Activated naive CD4-positive, alpha-beta T cell treated with anti-CD3 and anti-CD28 coated beads, Interleukin-2, amount 50 U/mL, for 72 hours (primary cell): ENCODE data around the gene CYTH3. TPM values are rescaled to one million over a fixed set of nuclear protein-coding genes. Genes with fewer than 3 reads are reported as not detected.
"Not testable (repeated sequence)": the region's sequence is repeated elsewhere in the genome, so short reads cannot be mapped to it uniquely, and the experiment has no call there.

Experiments
- ATAC-seq, 2 donors: fragments of 150-1000 bp; cut with Tn5 transposase; 2 replicates each; pipeline ENCODE4 v1.10.0; 2021; ENCODE audit warnings: mild to moderate bottlenecking in 2 of 2, moderate library complexity in 2 of 2
- DNase-seq, 2 donors: peaks; one replicate each; pipeline ENCODE4 v3.0.0; 2021 to 2022; ENCODE audit warnings: low spot score in 2 of 2
- H3K27ac Mint-ChIP-seq, 2 donors: one replicate each; pipeline ENCODE4 v1.8.0; 2022; ENCODE audit warnings: mild to moderate bottlenecking in 2 of 2, mixed read lengths in 2 of 2
- H3K36me3 Mint-ChIP-seq, 2 donors: one replicate each; pipeline ENCODE4 v1.8.0; 2022; ENCODE audit warnings: mixed read lengths in 2 of 2
- H3K9me3 Mint-ChIP-seq, 2 donors: one replicate each; pipeline ENCODE4 v1.8.0; 2022; ENCODE audit warnings: mixed read lengths in 2 of 2
- total RNA-seq, 2 donors: library from RNA; stranded (reverse); gene quantifications; one replicate each; pipeline ENCODE4 v1.2.3, GENCODE V29; 2022

CYTH3 gene
- total RNA-seq, 2 donors from 2014 or later = 1.2 to 2.4 TPM

DNA sequence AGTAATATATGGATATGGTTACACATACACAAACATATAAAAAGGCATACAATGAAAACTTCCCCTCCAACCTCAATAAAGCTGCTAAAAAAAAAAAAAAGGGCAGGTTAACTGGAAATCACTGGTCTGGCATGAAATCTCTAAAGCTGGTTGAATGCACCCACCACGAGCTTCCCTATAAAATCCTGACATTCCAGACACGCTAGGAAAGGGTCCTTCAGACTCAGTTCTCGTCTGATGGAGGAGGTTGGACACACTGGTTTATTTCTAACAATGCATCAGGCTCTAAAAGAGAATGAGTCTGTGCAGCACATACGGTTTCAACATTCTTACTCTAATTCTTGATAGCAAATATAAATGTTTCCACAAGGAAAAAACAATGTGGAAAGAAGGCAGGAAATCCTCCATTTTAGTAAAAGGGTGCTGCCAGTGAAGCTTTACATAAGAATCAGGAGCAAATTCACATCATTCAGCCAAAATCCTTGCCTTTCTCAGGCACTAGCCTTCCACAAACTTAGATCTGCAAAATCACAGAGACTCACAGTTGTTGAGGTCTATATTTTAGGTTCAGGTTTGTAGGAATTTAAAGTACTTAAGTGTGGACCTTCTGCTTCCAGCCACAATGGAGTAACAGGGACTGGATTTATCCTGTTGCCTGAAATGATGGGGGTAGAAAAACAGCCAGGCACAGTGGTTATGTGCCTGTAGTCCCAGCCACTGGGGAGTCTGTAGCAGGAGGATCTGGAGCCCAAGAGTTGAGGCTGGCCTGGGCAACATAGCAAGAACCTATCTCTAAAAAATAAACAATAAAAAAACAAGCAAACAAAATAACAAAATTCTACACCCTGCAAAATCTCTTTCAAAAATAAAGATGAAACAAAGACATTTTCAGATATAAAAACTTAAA is 73.5 kb downstream of the CYTH3 start:
- H3K36me3 Mint-ChIP-seq = no peaks in the 10 kb centered on the region
- no peak for DNase-seq
- H3K9me3 Mint-ChIP-seq = no peaks in the 10 kb centered on the region
- no peak overlapping the region for H3K27ac Mint-ChIP-seq
- ATAC-seq = no peak

DNA sequence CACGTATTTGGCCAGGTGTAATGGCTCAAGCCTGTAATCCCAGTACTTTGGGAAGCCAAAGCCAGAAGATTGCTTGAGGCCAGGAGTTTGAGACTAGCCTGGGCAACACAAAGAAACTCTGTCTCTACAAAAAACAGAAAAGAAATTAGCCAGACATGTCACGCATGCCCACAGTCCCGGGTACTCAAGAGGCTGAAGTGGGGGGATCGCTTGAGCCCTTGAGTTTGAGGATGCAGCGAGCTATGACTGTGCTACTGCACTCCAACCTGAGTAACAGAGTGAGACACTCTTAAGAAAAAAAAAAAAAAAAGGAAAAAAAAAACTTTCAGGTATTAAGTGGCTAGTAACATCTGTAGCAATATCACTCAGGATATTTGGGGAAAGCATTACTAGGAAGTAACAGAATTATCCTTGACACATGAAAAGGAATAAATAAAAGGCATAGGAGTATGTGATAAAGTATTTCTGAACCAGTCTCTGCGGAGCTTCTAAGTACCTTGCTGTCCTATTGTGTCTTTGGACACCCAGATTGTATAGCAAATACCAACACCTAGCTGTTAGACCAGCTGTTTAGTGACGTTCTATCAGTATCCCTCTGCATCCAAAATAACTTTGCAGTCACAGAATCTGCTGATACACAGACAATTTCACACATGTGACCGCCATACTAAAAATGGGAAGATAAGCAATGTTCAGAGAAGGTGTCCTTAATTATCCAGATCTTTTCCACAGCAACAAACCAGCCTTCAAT is 74.4 kb downstream of the CYTH3 start:
- ATAC-seq (no peak), DNase-seq (no peak)
- Mint-ChIP-seq H3K36me3 (no peaks in the 10 kb centered on the region), H3K9me3 (no peaks in the 10 kb centered on the region), H3K27ac (no peak overlapping the region)

DNA sequence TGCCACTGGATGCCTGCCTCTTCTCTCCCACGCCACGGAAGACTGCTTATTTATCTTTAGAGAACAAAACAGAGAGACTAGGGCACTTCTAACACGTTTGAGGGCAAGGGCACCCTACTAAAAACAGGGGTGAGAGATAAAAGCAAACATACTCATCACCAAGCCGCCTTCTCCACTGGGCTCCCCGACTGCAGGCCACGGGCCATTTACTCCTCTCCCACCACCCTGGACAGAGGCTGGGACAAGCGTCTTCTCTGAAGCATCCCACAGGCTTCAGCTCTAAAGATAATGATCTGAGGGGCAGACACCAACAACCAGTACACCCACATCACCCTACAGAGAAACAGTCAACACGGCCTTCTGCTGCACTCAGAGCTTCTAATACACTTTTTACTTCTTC is 78.7 kb downstream of the CYTH3 start:
- DNase-seq = no peak
- no peak for ATAC-seq
- Mint-ChIP-seq H3K36me3 (no peaks in the 10 kb centered on the region), H3K9me3 (no peaks in the 10 kb centered on the region), H3K27ac (no peak overlapping the region)

DNA sequence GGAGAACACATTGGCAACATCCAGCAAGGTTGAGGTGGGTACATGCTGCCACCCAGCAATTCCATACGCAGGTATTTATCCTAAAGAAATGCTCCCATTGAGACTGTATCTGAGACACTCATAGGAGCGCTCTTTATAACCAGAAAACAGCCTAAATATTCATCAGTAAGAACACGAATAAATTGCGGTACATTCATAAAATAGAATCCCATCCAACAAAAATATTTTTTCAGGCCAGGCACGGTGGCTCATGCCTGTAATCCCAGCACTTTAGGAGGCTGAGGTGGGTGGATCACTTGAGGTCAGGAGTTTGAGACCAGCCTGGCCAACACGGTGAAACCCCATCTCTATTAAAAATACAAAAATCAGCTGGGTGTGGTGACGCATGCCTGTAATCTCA is 81.9 kb downstream of the CYTH3 start:
- not testable (repeated sequence) for H3K9me3 Mint-ChIP-seq, H3K36me3 Mint-ChIP-seq, H3K27ac Mint-ChIP-seq, ATAC-seq, DNase-seq

DNA sequence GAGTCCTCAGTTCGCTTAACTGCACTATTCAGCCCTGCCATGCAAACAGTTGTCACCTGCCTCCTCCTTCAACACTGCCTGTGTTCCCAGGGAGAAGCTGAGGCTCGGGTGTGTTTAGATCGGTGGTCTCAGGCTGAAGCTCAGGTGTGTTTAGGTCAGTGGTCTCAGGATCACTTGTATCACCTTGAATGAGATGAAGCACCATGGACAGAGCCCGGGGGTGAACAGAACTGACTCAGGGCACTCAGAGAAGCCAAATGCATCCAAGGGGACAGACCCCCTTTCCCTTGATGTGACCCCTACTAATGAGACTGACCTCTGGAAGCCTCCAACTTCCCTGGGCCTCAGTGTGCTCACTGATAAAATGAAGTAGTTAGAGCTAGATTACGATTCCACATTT is 84.0 kb downstream of the CYTH3 start:
- no peak for ATAC-seq
- H3K27ac Mint-ChIP-seq = no peak overlapping the region

DNA sequence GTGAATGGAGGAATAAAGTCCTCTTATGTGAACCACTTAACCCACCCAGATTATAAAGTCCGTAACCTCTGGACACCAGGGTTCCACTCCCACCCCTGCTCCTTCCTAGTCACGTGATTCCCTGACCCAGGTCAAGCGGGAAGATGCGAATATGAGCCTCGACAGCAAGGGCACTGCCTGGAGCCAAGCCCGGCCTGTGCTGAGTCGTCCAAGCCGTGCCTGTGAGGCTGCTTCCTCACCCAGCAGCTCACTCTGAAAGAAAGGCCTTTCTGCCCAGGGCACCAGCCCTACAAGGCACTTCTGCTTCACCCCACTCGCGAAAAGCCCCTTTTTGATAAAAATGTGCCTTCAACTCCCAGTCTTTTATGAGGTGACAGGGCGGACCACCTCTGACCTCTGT is 85.8 kb downstream of the CYTH3 start:
- no peak for ATAC-seq
- no peak for DNase-seq
- Mint-ChIP-seq H3K27ac (no peak overlapping the region), H3K9me3 (no peaks in the 10 kb centered on the region), H3K36me3 (no peaks in the 10 kb centered on the region)

More for the DNA sequence above, 84.0 kb downstream of the CYTH3 start:
- Mint-ChIP-seq H3K36me3 (no peaks in the 10 kb centered on the region), H3K9me3 (no peaks in the 10 kb centered on the region)
- DNase-seq = no peak

DNA sequence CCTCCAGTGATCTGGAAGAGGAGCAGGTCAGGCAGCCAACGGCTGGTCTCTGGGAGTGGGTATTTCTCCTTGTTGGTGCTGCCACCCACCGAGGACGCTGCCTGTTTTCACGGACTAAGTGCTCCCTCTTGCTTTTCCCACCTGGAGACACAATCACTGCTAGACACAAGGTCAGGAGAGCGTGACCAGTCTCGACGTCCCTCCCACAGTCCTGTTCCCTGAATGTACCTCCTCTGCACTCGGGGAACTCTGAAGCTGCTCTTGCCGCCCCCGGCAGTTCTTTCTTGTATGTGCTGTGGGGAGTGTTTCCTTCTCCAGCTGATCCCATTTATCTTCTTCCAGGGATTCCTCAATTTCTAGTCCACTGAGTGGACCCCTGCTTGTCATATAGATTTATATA is 89.4 kb downstream of the CYTH3 start:
- no peak for DNase-seq
- H3K36me3 Mint-ChIP-seq = no peaks in the 10 kb centered on the region
- ATAC-seq = no peak
- H3K27ac Mint-ChIP-seq = no peak overlapping the region
- H3K9me3 Mint-ChIP-seq = no peaks in the 10 kb centered on the region

DNA sequence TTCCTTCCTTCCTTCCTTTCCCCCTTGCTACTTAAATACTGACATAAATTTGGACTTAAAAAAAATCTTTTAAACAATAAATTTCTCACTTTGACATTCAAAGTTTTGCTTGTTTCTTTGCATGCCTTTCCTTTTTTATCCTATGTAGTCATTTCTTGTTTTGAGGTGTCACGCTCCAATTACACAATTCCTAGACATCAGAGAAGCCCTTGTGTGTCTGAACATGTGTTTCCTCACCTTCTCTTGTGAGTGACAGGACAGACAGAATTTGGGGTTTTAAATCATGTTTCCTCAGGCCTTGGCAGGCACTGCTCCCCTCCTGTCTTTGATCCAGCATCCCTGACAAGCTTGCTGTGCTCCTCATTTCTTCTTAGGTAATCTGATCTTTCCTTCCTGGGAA is 91.3 kb downstream of the CYTH3 start:
- no peaks in the 10 kb centered on the region for H3K36me3 Mint-ChIP-seq
- no peaks in the 10 kb centered on the region for H3K9me3 Mint-ChIP-seq
- no peak for DNase-seq
- no peak overlapping the region for H3K27ac Mint-ChIP-seq
- no peak for ATAC-seq

DNA sequence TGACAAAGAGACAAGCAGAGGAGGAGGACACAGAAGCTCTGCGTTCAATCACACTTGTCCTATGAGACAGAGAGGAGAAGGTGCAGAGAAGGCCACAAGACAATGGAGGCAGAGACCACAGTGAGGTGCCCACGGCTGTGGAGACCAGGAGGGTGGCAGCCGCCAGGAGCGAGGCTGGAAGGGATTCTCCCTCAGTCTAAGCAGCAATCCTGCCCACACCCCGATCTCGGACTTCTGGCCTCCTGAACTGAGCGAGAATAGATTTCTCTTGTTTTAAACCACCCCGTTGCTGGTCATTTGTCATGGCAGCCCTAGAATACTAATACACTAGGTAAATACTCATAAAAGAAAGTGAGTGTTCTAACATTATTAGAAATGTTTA is 92.1 kb downstream of the CYTH3 start:
- ATAC-seq = no peak
- Mint-ChIP-seq H3K36me3 (no peaks in the 10 kb centered on the region), H3K27ac (no peak overlapping the region), H3K9me3 (no peaks in the 10 kb centered on the region)
- DNase-seq = no peak

DNA sequence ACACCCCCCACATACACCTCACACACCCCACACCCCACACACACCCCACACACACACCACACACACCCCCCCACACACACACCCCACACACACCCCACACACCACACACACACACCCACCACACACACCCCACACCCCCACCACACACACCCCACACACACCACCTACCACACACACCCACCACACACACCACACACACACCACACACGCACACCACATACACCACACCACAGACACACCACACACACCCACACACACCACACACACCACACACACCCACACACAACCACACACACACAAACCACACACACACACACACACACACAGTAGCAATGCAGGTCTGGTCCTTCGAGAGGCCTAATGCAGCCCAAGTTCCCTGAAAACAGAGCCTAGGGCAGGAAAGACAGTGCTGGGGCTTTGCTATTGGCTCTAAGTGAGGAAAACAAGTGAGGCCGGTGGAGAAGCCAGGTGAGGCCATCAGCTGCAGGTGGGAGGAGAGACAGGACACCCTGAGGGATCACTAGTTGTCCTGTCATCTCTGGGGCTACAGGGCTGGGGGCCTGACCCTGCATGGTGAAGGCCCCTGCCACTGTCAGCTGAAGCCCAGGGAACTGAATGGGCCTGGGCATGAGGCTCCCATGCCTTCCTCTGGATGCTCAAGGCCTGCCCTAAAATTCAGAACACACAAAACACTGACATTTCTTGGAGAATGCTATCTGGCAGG is 92.6 kb downstream of the CYTH3 start:
- DNase-seq = no peak
- no peaks in the 10 kb centered on the region for H3K36me3 Mint-ChIP-seq

DNA sequence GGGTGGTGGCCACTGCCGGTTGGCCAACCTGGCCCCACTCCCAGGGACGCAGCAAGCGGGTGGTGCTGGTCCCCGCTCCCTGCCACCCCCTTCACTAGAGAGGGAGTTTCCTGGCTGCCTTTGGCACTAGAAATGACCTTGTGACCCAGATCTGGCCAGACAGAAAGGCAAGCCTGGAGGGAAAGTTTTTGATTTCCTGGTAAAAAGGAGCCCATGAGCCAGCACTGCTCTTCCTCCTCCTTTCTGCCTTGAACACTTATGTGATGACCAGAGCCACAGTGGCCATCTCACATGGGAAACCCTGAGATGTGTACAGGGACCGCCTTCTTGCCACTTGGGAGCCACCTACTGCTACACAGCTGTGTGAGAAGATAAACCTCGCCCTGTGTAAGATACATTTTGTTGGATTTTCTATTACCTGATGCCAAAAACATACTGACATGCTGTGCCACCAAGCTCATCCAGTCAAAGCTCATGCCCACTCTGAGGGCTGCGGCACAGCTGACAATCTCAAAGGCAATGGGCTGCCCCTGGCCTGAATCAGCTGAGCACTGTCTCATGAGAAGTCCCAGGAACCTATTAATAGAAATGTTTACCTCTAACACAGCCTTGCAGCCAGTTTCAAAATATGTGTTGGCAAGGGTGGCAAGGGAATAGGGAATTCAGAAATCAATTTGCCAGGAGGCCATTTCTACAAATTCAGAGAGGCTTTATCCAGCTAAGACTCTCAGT is 94.0 kb downstream of the CYTH3 start:
- no peak for ATAC-seq
- no peak for DNase-seq
- Mint-ChIP-seq H3K27ac (no peak overlapping the region), H3K9me3 (no peaks in the 10 kb centered on the region), H3K36me3 (no peaks in the 10 kb centered on the region)

More for the DNA sequence above, 92.6 kb downstream of the CYTH3 start:
- Mint-ChIP-seq H3K9me3 (no peaks in the 10 kb centered on the region), H3K27ac (no peak overlapping the region)
- no peak for ATAC-seq

DNA sequence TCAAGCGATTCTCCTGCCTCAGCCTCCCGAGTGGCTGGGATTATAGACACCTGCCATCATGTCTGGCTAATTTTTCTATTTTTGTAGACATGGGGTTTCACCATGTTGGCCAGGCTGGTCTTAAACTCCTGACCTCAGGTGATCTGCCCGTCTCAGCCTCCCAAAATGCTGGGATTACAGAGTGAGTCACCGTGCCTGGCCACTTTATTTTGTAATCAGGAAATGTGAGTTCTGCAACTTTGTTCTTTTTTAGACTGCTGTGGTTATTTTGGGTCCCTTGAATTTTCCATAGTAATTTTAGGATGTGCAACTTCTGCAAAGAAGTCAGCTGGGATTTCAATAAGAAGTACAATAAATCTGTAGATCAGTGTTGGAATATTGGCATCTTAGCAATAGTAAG is 96.8 kb downstream of the CYTH3 start:
- H3K9me3 Mint-ChIP-seq = no peaks in the 10 kb centered on the region
- ATAC-seq = no peak
- DNase-seq = no peak
- H3K36me3 Mint-ChIP-seq = no peaks in the 10 kb centered on the region
- H3K27ac Mint-ChIP-seq = no peak overlapping the region

DNA sequence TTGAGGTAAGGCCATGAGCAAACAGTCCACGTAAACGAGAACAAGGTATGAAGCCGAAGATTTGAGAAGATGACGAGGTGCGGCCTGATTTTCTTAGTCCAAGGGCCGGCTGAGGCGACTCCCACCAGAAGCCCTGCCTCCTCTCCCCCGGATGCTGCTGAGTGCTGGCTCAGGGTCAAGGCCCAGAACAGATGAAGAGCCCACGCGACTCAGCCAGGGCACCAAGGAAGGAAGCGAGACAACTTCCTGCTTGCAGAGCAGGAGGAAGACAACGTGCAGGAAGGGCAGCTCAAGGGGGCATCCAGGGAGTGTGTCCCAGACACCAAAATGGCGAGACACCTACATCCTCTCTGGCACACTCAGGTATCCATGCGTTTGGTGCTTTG is 99.5 kb downstream of the CYTH3 start:
- no peak for ATAC-seq
- Mint-ChIP-seq H3K27ac (no peak overlapping the region), H3K36me3 (no peaks in the 10 kb centered on the region), H3K9me3 (no peaks in the 10 kb centered on the region)
- no peak for DNase-seq

DNA sequence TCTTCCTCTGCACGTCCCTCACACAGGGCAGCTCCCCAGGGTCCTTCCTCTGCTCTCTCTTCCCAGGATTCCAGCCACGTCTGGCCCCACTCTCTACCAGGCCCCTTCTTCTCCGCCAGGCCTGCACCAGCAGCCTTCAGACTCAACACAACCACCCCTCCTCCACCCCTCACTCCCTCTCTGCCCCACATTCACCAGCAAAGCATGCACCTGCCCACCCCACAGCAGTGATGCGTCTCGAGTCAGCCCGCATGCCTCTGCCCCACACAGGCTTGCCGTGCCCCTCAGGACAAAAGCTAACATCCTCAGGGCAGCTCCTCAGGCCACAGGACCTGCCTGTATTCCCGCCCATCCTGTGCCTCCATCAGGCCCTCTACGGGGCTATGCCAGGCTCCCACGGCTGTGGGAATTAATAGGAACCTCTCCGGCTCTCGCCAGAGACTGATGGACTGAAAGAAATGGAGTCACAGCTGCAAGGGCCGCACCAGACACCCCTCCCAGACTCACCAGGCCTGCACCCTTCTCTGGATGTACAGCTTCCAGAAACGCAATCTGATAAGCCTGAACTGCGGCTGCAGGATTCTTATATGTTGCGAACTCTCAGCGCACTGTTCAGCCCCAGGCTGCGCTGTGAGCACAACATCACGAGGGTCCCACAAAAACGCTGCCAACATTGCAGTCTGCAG is 100.1 kb downstream of the CYTH3 start:
- no peak for DNase-seq
- H3K36me3 Mint-ChIP-seq = no peaks in the 10 kb centered on the region
- H3K9me3 Mint-ChIP-seq = no peaks in the 10 kb centered on the region
- H3K27ac Mint-ChIP-seq = no peak overlapping the region
- no peak for ATAC-seq

DNA sequence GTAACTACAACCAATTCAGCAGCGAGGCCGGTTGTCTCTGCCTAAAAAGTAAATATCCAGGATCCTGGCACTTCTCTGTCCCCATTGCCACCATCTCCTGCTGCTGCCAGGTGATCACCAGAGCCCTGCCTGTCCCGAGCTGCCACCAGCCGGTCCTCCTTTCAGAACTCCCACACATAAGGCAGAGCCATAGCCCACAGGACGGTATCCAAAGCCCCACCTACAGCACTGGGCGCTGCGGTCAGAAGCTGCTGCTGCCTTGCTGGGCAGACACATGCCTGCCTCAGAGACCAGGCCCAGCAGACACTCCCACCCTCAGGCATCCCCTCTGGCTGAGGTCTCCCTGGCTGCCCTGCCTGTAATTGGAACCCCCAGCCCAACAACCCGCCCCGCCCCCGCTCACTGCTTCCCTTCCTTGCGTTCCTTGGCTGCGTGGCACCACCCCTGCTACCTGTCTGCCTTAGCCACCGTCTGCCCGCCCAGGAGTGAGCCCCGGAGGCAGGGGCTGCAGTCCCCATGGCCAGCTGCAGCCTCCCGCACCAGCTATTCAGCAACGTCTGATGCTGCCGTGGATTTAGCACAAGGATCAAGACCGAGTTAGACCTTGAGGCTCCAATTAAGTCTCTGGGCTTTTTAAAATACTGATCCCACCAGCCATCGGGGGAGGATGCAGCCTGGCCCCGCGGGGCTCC is 100.7 kb downstream of the CYTH3 start:
- no peak for DNase-seq
- H3K27ac Mint-ChIP-seq = no peak overlapping the region
- ATAC-seq = no peak
- H3K36me3 Mint-ChIP-seq = no peaks in the 10 kb centered on the region
- H3K9me3 Mint-ChIP-seq = no peaks in the 10 kb centered on the region
